H1 (cell line): ENCODE measurements around the gene DKK3. TPM values are rescaled to one million over a fixed set of nuclear protein-coding genes. Genes with fewer than 3 reads are reported as not detected.

Experiments used
- CTCF ChIA-PET: fragments of 300-600 bp; sonication (Branson Sonifier 250); formaldehyde crosslinking; loops from one replicate; lab custom pipeline; 2021; ENCODE audit not compliant: partially characterized antibody; lab: Charles Lee
- POLR2A ChIA-PET: fragments of 300-600 bp; sonication (Branson Sonifier 250); formaldehyde crosslinking; loops from one replicate; lab custom pipeline; 2021; ENCODE audit warnings: inconsistent platforms; ENCODE audit not compliant: partially characterized antibody; lab: Charles Lee
- DNase-seq, 2 experiments: peaks; one replicate each; pipeline versions ENCODE4 v3.0.0 to v3.0.0-alpha.2; 2010 to 2022; ENCODE audit warnings: low spot score in 2 of 2, low read depth in 1 of 2, mixed read lengths in 1 of 2
- FAIRE-seq: peaks from 2 replicates; lab custom pipeline; 2011; peaks lifted over from hg19 to GRCh38; lab: Jason Lieb, UNC
- H2AFZ ChIP-seq: 2 replicates; pipeline ENCODE4 v1.8.1; 2012; ENCODE audit warnings: low read length, inconsistent platforms
- H2AK5ac ChIP-seq: 2 replicates; pipeline ENCODE4 v1.6.1; 2013; ENCODE audit warnings: low read depth, low read length
- H2BK120ac ChIP-seq: replicated peaks from 2 replicates; pipeline ENCODE3; 2013; ENCODE audit warnings: low read depth, low read length, inconsistent platforms
- H2BK12ac ChIP-seq: 2 replicates; pipeline ENCODE4 v1.6.1; 2013; ENCODE audit warnings: low read depth, low read length
- H2BK15ac ChIP-seq: 2 replicates; pipeline ENCODE4 v1.6.1; 2013; ENCODE audit warnings: low read length
- H2BK20ac ChIP-seq: 2 replicates; pipeline ENCODE4 v1.6.1; 2013; ENCODE audit warnings: low read length
- H2BK5ac ChIP-seq: 2 replicates; pipeline ENCODE4 v1.6.1; 2013; ENCODE audit warnings: low read depth, low read length
- H3K14ac ChIP-seq: 2 replicates; pipeline ENCODE4 v1.6.1; 2013; ENCODE audit warnings: inconsistent platforms; ENCODE audit not compliant: insufficient read length
- H3K18ac ChIP-seq: 2 replicates; pipeline ENCODE4 v1.6.1; 2013; ENCODE audit warnings: low read length; ENCODE audit errors: extremely low read depth
- H3K23ac ChIP-seq: 2 replicates; pipeline ENCODE4 v1.6.1; 2013; ENCODE audit warnings: inconsistent platforms; ENCODE audit not compliant: insufficient read length
- H3K23me2 ChIP-seq: 2 replicates; pipeline ENCODE4 v1.6.1; 2013; ENCODE audit warnings: low read depth, low read length
- H3K27ac ChIP-seq: 2 replicates; pipeline ENCODE4 v1.6.1; 2011; ENCODE audit warnings: low read depth, low read length, inconsistent platforms
- H3K27me3 ChIP-seq, 4 experiments: replicated peaks in 1 of 4; 1 replicate in 1 of 4; 2 replicates in 3 of 4; pipeline versions ENCODE4 v1.6.1 to v1.8.1; 2011 to 2013; ENCODE audit warnings: low read length in 3 of 4, mild to moderate bottlenecking in 3 of 4, inconsistent platforms in 2 of 4, mixed read lengths in 2 of 4, moderate library complexity in 1 of 4; ENCODE audit not compliant: control insufficient read depth in 3 of 4, insufficient read depth in 3 of 4; ENCODE audit errors: extremely low read depth in 1 of 4
- H3K36me3 ChIP-seq, 4 experiments: 2 replicates each; pipeline versions ENCODE4 v1.6.1 to v1.8.1; 2011 to 2013; ENCODE audit warnings: mild to moderate bottlenecking in 4 of 4, low read length in 3 of 4, moderate library complexity in 2 of 4, control low read depth in 1 of 4, inconsistent platforms in 1 of 4; ENCODE audit not compliant: insufficient read depth in 4 of 4, control insufficient read depth in 2 of 4
- H3K4ac ChIP-seq: replicated peaks from 2 replicates; pipeline ENCODE3; 2013; ENCODE audit warnings: low read length, low read depth, mixed read lengths, inconsistent platforms; ENCODE audit not compliant: insufficient read length
- H3K4me1 ChIP-seq, 4 experiments: replicated peaks in 1 of 4; 1 replicate in 1 of 4; 2 replicates in 3 of 4; pipeline versions ENCODE4 v1.6.1 to v1.8.1; 2011 to 2013; ENCODE audit warnings: low read length in 3 of 4, inconsistent platforms in 2 of 4, mixed read lengths in 1 of 4; ENCODE audit not compliant: insufficient read depth in 4 of 4, control insufficient read depth in 3 of 4
- H3K4me2 ChIP-seq, 2 experiments: 2 replicates each; pipeline versions ENCODE4 v1.6.1 to v1.8.1; 2011 to 2013; ENCODE audit warnings: low read depth in 2 of 2, low read length in 2 of 2, control low read depth in 1 of 2, inconsistent platforms in 1 of 2, mild to moderate bottlenecking in 1 of 2; ENCODE audit not compliant: insufficient read depth in 1 of 2
- H3K4me3 ChIP-seq, 4 experiments: fragments of 200-600, 300-600 bp in 1 of 4; sonication (generic), shearing (Covaris generic), sonication (Bioruptor Twin) in 1 of 4; 2 replicates each; pipeline versions ENCODE4 v1.5.1 to v1.8.1; 2011 to 2016; ENCODE audit warnings: low read length in 4 of 4, low read depth in 3 of 4, control low read depth in 2 of 4, inconsistent platforms in 2 of 4, mild to moderate bottlenecking in 2 of 4, mixed read lengths in 1 of 4, moderate library complexity in 1 of 4; ENCODE audit not compliant: insufficient read depth in 2 of 4; ENCODE audit errors: extremely low read depth in 1 of 4
- H3K56ac ChIP-seq: replicated peaks from 2 replicates; pipeline ENCODE3; 2013; ENCODE audit warnings: low read depth, mild to moderate bottlenecking, mixed read lengths, low read length, inconsistent platforms; ENCODE audit not compliant: insufficient read length
- H3K79me1 ChIP-seq: 2 replicates; pipeline ENCODE4 v1.6.1; 2013; ENCODE audit warnings: low read depth, low read length, control low read depth
- H3K79me2 ChIP-seq, 2 experiments: 2 replicates each; pipeline versions ENCODE4 v1.6.1 to v1.8.1; 2012 to 2013; ENCODE audit warnings: low read length in 2 of 2, mild to moderate bottlenecking in 2 of 2, inconsistent platforms in 1 of 2; ENCODE audit not compliant: insufficient read depth in 2 of 2, control insufficient read depth in 1 of 2
- H3K9ac ChIP-seq, 4 experiments: replicated peaks in 1 of 4; 1 replicate in 1 of 4; 2 replicates in 3 of 4; pipeline versions ENCODE4 v1.6.1 to v1.8.1; 2011 to 2013; ENCODE audit warnings: low read depth in 3 of 4, low read length in 3 of 4, control low read depth in 2 of 4, mild to moderate bottlenecking in 2 of 4, moderate library complexity in 2 of 4, inconsistent platforms in 1 of 4; ENCODE audit errors: extremely low read depth in 1 of 4
- H3K9me3 ChIP-seq, 2 experiments: 2 replicates each; pipeline versions ENCODE4 v1.6.1 to v1.8.1; 2012 to 2013; ENCODE audit warnings: mild to moderate bottlenecking in 2 of 2, moderate library complexity in 2 of 2, control low read depth in 1 of 2, inconsistent platforms in 1 of 2, low read depth in 1 of 2, low read length in 1 of 2, mixed read lengths in 1 of 2; ENCODE audit not compliant: insufficient read depth in 2 of 2
- H4K20me1 ChIP-seq, 2 experiments: replicated peaks in 1 of 2; 2 replicates each; pipeline versions ENCODE3 to v1.8.1; 2011 to 2013; ENCODE audit warnings: inconsistent platforms in 2 of 2, low read length in 2 of 2, mild to moderate bottlenecking in 1 of 2; ENCODE audit not compliant: insufficient read depth in 2 of 2, control insufficient read depth in 1 of 2
- H4K5ac ChIP-seq: 2 replicates; pipeline ENCODE4 v1.6.1; 2013; ENCODE audit warnings: low read length, low read depth, mixed read lengths, inconsistent platforms; ENCODE audit not compliant: insufficient read length
- H4K8ac ChIP-seq: 2 replicates; pipeline ENCODE4 v1.8.0; 2013; ENCODE audit warnings: mild to moderate bottlenecking, moderate library complexity, low read length, inconsistent platforms; ENCODE audit not compliant: insufficient read depth; ENCODE audit errors: extremely low read depth
- H4K91ac ChIP-seq: replicated peaks from 2 replicates; pipeline ENCODE3; 2013; ENCODE audit warnings: low read length, mixed read lengths, inconsistent platforms; ENCODE audit not compliant: insufficient read length
- BRCA1 ChIP-seq: IDR thresholded peaks from 2 replicates; pipeline ENCODE4 v1.6.1; 2012; ENCODE audit warnings: low read depth, low read length, improper control_type of control experiment
- EGR1 ChIP-seq: IDR thresholded peaks from 2 replicates; pipeline ENCODE4 v1.6.1; 2011; ENCODE audit warnings: low read depth, low read length, borderline replicate concordance
- EZH2 ChIP-seq: fragments of 200-600 bp; sonication (generic); IDR thresholded peaks from 2 replicates; pipeline ENCODE4 v1.7.1; 2012; ENCODE audit warnings: low read depth, mild to moderate bottlenecking, moderate library complexity, low read length, inconsistent platforms; ENCODE audit not compliant: severe bottlenecking
- GTF2F1 ChIP-seq: IDR thresholded peaks from 2 replicates; pipeline ENCODE4 v1.6.1; 2012; ENCODE audit warnings: low read depth, low read length, improper control_type of control experiment, borderline replicate concordance
- HDAC6 ChIP-seq: IDR thresholded peaks from one replicate; pipeline ENCODE4 v1.7.1; 2012; ENCODE audit warnings: low read depth, mild to moderate bottlenecking, inconsistent platforms, low read length, moderate library complexity
- JUN ChIP-seq: IDR thresholded peaks from 2 replicates; pipeline ENCODE4 v1.6.1; 2011; ENCODE audit warnings: low read depth, mild to moderate bottlenecking, improper control_type of control experiment, low read length
- KDM5A ChIP-seq: fragments of 200-600 bp; IDR thresholded peaks from 2 replicates; pipeline ENCODE4 v1.7.1; 2012; ENCODE audit warnings: mild to moderate bottlenecking, low read length, inconsistent platforms, mixed read lengths
- RAD21 ChIP-seq, 2 experiments: IDR thresholded peaks in 1 of 2; conservative IDR thresholded peaks in 1 of 2; 2 replicates each; pipeline ENCODE4 v1.6.1; 2011; ENCODE audit warnings: low read depth in 2 of 2, low read length in 2 of 2, improper control_type of control experiment in 1 of 2, inconsistent platforms in 1 of 2, mild to moderate bottlenecking in 1 of 2, moderate library complexity in 1 of 2
- RBBP5 ChIP-seq: IDR thresholded peaks from 2 replicates; pipeline ENCODE4 v1.7.1; 2012; ENCODE audit warnings: low read depth, mild to moderate bottlenecking, inconsistent platforms, low read length, moderate library complexity, borderline replicate concordance
- SIX5 ChIP-seq: IDR thresholded peaks from 2 replicates; pipeline ENCODE4 v1.6.1; 2011; ENCODE audit warnings: mild to moderate bottlenecking, low read depth, low read length
- TAF7 ChIP-seq: optimal IDR thresholded peaks from 2 replicates; pipeline ENCODE3; 2011; ENCODE audit warnings: low read depth, mild to moderate bottlenecking, inconsistent platforms, low read length, moderate library complexity, borderline replicate concordance
- TCF12 ChIP-seq: IDR thresholded peaks from 2 replicates; pipeline ENCODE4 v1.6.1; 2011; ENCODE audit warnings: low read depth, mild to moderate bottlenecking, low read length
- WGBS, 2 experiments: shearing (Covaris generic) in 1 of 2; methylation state at CpG; one replicate each; pipeline versions ENCODE4 v1.1.6 to v1.1.7; 2013 to 2015; ENCODE audit warnings: low lambda C conversion rate in 2 of 2, mixed read lengths in 2 of 2, inconsistent platforms in 1 of 2, low coverage in 1 of 2, missing lambda C conversion rate in 1 of 2; ENCODE audit not compliant: insufficient replicate concordance in 2 of 2, insufficient coverage in 1 of 2, insufficient read length in 1 of 2; ENCODE audit errors: extremely low coverage in 1 of 2, missing lambda C conversion rate in 1 of 2; 5-methylcytosine and 5-hydroxymethylcytosine counted together
- polyA plus RNA-seq, 7 experiments: library from polyadenylated mRNA; depleted of rRNA in 3 of 7; stranded (reverse) in 5 of 7; unstranded in 2 of 7; fragments of >200 nt in 5 of 7; fragments of 200-250 nt in 2 of 7; gene quantifications; 1 replicate in 5 of 7; 2 replicates in 1 of 7; 4 replicates in 1 of 7; pipeline versions ENCODE4 v1.2.1 to v1.2.3, GENCODE V29; 2011 to 2013; ENCODE audit warnings: missing spikeins in 2 of 7, mixed read lengths in 2 of 7
- total RNA-seq: library from RNA; stranded (reverse); fragmentation: NEBNext Ultra II Directional; extraction: Animal tissue kit (Norgen Biotek cat#: 25700); gene quantifications from 2 replicates; pipeline ENCODE4 v1.2.1, GENCODE V29; 2021
- TF ChIP-seq, protein P1 (sequence below): IDR thresholded peaks from 2 replicates; pipeline ENCODE4 v1.6.1; 2012; ENCODE audit warnings: inconsistent platforms

Gene DKK3
- total and polyA plus RNA-seq, 2 of the 8 experiments (the other 6 are each of a cell fraction or from before 2014, with no cell fraction given) = 30.0 to 40.1 TPM

- H2BK15ac ChIP-seq = no peak overlapping the region
- H4K5ac ChIP-seq = no peak overlapping the region
- H4K91ac ChIP-seq = no peak overlapping the region
- no peak overlapping the region for H3K56ac ChIP-seq
- no peak overlapping the region for H3K4me3 ChIP-seq
- no peak overlapping the region for H3K14ac ChIP-seq
- no peak overlapping the region for H2AFZ ChIP-seq
- 79% methylated on average over 5 of the region's 5 CpGs; no CpG with 5 or more reads in 1 of the 2 experiments for WGBS, 2 experiments
- ChIA-PET POLR2A (no interaction called here), CTCF (interaction anchor here (0.6 to 12.7 kb wide), 24 partner anchors 13 to 893 kb away, joined by 3 to 403 read pairs (median 4); no protein-coding TSS in a partner anchor)
- no peak overlapping the region for H2BK20ac ChIP-seq
- H2BK120ac ChIP-seq = no peak overlapping the region
- H3K9ac ChIP-seq = no peak overlapping the region
- no peak overlapping the region for H4K8ac ChIP-seq
- H3K23me2 ChIP-seq = no peaks in the 10 kb centered on the region
- H2BK5ac ChIP-seq = no peak overlapping the region
- H3K18ac ChIP-seq = no peak overlapping the region
- H2BK12ac ChIP-seq = no peak overlapping the region
- no peak overlapping the region for H3K23ac ChIP-seq
- H3K9me3 ChIP-seq = peaks cover 0 to 1% of the 10 kb centered on the region in 2 experiments; a peak in 1 of 4 replicates
- H3K79me1 ChIP-seq = no peaks in the 10 kb centered on the region
- no peak overlapping the region for H2AK5ac ChIP-seq
- H3K27ac ChIP-seq = no peak overlapping the region
- H3K27me3 ChIP-seq = no peaks in the 10 kb centered on the region; a peak in 2 of 7 replicates
- no peak overlapping the region for H3K4ac ChIP-seq
- no peaks in the 10 kb centered on the region for H4K20me1 ChIP-seq
- peaks cover 0 to 3% (median under 1%) of the 10 kb centered on the region in 4 experiments; a peak in 2 of 7 replicates for H3K4me1 ChIP-seq
- H3K4me2 ChIP-seq = no peak overlapping the region
- H3K36me3 ChIP-seq = no peaks in the 10 kb centered on the region
- no peak for DNase-seq
- no peaks in the 10 kb centered on the region for H3K79me2 ChIP-seq
- FAIRE-seq = no peak
- TF ChIP-seq EGR1 = no peak
- no peak for TF ChIP-seq HDAC6
- TF ChIP-seq EZH2 = no peak
- TF ChIP-seq BRCA1 = no peak
- TF ChIP-seq, protein P1, sequence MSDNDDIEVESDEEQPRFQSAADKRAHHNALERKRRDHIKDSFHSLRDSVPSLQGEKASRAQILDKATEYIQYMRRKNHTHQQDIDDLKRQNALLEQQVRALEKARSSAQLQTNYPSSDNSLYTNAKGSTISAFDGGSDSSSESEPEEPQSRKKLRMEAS = no peak
- no peak for TF ChIP-seq RAD21 (IDR thresholded peaks at IDR 0.05 in 1 of 2, conservative IDR thresholded peaks at IDR 0.05 in 1 of 2; ENCODE audit: low read depth in 2 of 2, low read length in 2 of 2)
- TF ChIP-seq GTF2F1 = no peak
- no peak for TF ChIP-seq KDM5A
- no peak for TF ChIP-seq RBBP5
- TF ChIP-seq TAF7 = no peak
- TF ChIP-seq JUN = no peak
- no peak for TF ChIP-seq TCF12
- no peak for TF ChIP-seq SIX5
These were observed 38.3 kb upstream of the DKK3 start for GRCh38 chr11:12046636-12047236.
